ENCODE data around the gene GALNT12.

DNA sequence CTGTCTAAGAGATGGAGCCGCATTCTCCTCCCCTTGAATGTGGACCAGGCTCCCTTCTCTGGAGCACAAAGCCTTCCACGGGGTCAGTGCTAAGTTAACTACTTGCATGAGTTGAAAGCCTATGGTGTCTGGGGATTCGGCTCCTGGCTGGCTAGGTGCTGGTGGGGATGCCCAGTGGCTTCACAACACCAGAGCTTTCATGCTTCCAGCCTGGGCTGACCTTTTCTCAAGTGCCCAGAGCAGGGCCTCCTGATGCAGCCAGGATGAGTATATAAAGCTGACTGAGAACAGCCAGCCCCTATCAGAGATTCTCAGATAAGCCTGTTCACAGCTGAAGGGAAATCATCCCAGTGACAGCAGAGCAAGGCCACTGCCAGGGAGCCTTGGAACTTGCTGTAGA is 11.8 kb downstream of the GALNT12 start:
- TF ChIP-seq EZH2phosphoT487 (IDR thresholded peaks at IDR 0.05; ENCODE audit: low read depth) (no peak), CTCF (IDR thresholded peaks at IDR 0.05; ENCODE audit: low read depth, low read length) (no peak)
